Sciatic nerve (tissue), 2 donors: ENCODE measurements around the gene ORAI3. TPM values are rescaled to one million over a fixed set of nuclear protein-coding genes. Genes with fewer than 3 reads are reported as not detected.

Experiments used
- ATAC-seq: fragments of 200-7000 bp; cut with Tn5 transposase; one replicate; pipeline ENCODE4 v1.9.1; 2020; ENCODE audit warnings: mild to moderate bottlenecking, moderate library complexity
- DNase-seq: peaks from one replicate; pipeline ENCODE4 v3.0.0-alpha.2; 2020; ENCODE audit warnings: low spot score
- intact Hi-C: fragments of 100-400 bp; cut with DNase I; formaldehyde crosslinking; loops from one replicate; pipeline ENCODE4 v1.14.2; 2022
- total RNA-seq: library from RNA; stranded (reverse); fragmentation: NEBNext Ultra II Directional; extraction: Animal tissue kit (Norgen Biotek cat#: 25700); gene quantifications from one replicate; pipeline ENCODE4 v1.2.1, GENCODE V29; 2021
- donor health status: DM: no; HTN: no; CAD: no.
- donor health status: DM: no; HTN: no; CAD: no.

The ORAI3 gene
- total RNA-seq, 1 donor from 2014 or later: 21.8 TPM

- DNase-seq (no peak), ATAC-seq (no peak)
- intact Hi-C loops: no loop called here
Measured at GRCh38 chr16:30998852-30999761, 50.2 kb downstream of the ORAI3 start.

- ATAC-seq (no peak), DNase-seq (no peak)
- intact Hi-C loops: no loop called here
Measured at GRCh38 chr16:31000671-31001382, 52.0 kb downstream of the ORAI3 start.

- intact Hi-C loops: no loop called here
- DNase-seq: no peak
- no peak for ATAC-seq
Measured at GRCh38 chr16:31001507-31002249, 52.8 kb downstream of the ORAI3 start.

GRCh38 chr16:31002250-31002700, 53.4 kb downstream of the ORAI3 start:
- DNase-seq: no peak
- no peak for ATAC-seq
- intact Hi-C loops: no loop called here

- no peak for ATAC-seq
- intact Hi-C loops: no loop called here
- no peak for DNase-seq
Measured at GRCh38 chr16:31002862-31003341, 54.0 kb downstream of the ORAI3 start.

GRCh38 chr16:31003744-31004143, 54.9 kb downstream of the ORAI3 start:
- intact Hi-C loops: no loop called here
- ATAC-seq: no peak
- DNase-seq: no peak

Other genes with a start within 250 kb of the ORAI3 start
- 59.3 TPM for gene SRCAP, start 249.9 kb upstream of the ORAI3 start, total RNA-seq
- gene PHKG2, start 200.6 kb upstream of the ORAI3 start, total RNA-seq: 21.3 TPM
- gene CFAP119, start 187.0 kb upstream of the ORAI3 start, total RNA-seq: 5.5 TPM
- gene RNF40, start 186.7 kb upstream of the ORAI3 start, total RNA-seq: 92.9 TPM
- gene ZNF629, start 161.9 kb upstream of the ORAI3 start, total RNA-seq: 14.0 TPM
- gene BCL7C, start 55.0 kb upstream of the ORAI3 start, total RNA-seq: 36.6 TPM
- gene CTF1, start 52.5 kb upstream of the ORAI3 start, total RNA-seq: 13.3 TPM
- 13.1 TPM for gene FBXL19, start 25.5 kb upstream of the ORAI3 start, total RNA-seq
- 17.8 TPM for gene SETD1A, start 8.7 kb downstream of the ORAI3 start, total RNA-seq
- 16.3 TPM for gene HSD3B7, start 36.1 kb downstream of the ORAI3 start, total RNA-seq
- gene STX1B, start 61.6 kb downstream of the ORAI3 start, total RNA-seq: 2.1 TPM
- 93.5 TPM for gene STX4, start 84.5 kb downstream of the ORAI3 start, total RNA-seq
- 6.8 TPM for gene ZNF668, start 125.2 kb downstream of the ORAI3 start, total RNA-seq
- gene ZNF646, start 125.4 kb downstream of the ORAI3 start, total RNA-seq: 16.3 TPM
- 3.1 TPM for gene PRSS53, start 139.9 kb downstream of the ORAI3 start, total RNA-seq
- 65.0 TPM for gene VKORC1, start 145.7 kb downstream of the ORAI3 start, total RNA-seq
- gene BCKDK, start 159.3 kb downstream of the ORAI3 start, total RNA-seq: 35.0 TPM
- 67.3 TPM for gene KAT8, start 168.6 kb downstream of the ORAI3 start, total RNA-seq
- not detected for gene PRSS8, start 186.7 kb downstream of the ORAI3 start, total RNA-seq
- gene PRSS36, start 201.0 kb downstream of the ORAI3 start, total RNA-seq: 4.3 TPM
- 259 TPM for gene FUS, start 231.1 kb downstream of the ORAI3 start, total RNA-seq